ENCODE measurements around the gene ENO1.
"Not testable (repeated sequence)": the region's sequence is repeated elsewhere in the genome, so short reads cannot be mapped to it uniquely, and the experiment has no call there.

Gene ENO1

GRCh38 chr1:8878448-8878697 lies at the start of gene ENO1:
TSS of gene ENO1 (minus strand) at chr1:8878686. CDS start at chr1:8874908, 3,778 bp downstream.
- DNase-seq, result no peak

GRCh38 chr1:8926707-8927694 lies 48.5 kb upstream of the ENO1 start:
- peak; percentile 56 for DNase-seq

GRCh38 chr1:8925960-8926359 lies 47.5 kb upstream of the ENO1 start:
- DNase-seq, result no peak

GRCh38 chr1:8925406-8925805 lies 46.9 kb upstream of the ENO1 start:
- no peak for DNase-seq

DNA sequence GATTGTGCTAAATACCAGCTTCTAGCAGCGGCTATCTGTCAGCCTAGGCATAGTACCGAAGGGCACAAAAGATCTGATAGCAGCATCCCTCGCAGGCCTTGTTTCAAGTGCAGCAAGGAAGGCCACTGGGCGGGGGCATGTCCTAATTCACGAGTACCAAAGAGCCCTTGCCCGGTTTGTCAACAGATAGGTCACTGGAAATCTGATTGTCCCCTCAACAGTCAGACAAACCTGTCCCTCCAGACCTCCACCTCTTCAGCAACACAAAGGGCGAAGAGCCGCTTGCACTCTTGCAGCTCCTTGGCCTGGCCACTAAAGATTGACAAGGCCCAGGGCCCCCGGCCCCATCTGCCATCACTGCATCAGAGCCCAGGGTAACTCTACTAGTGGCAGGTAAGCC lies 44.5 kb upstream of the ENO1 start:
- DNase-seq, result no peak

DNA sequence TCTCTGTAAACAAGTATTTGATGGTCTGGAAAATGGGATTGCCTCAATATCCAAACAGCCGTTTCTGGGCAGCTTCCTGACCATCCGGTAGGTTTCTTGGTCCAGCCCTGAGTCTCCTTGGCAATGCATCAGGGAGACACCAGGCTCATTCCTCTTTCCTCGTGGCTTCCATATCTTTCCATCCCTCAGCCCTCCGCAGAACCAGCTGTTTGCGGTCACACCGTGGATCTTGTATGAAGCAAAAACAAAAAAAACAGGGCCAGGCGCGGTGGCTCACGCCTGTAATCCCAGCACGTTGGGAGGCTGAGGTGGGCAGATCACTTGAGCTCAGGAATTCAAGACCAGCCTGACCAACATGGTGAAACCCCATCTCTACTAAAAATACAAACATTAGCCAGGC lies 39.0 kb upstream of the ENO1 start:
- DNase-seq, result not testable (repeated sequence)

DNA sequence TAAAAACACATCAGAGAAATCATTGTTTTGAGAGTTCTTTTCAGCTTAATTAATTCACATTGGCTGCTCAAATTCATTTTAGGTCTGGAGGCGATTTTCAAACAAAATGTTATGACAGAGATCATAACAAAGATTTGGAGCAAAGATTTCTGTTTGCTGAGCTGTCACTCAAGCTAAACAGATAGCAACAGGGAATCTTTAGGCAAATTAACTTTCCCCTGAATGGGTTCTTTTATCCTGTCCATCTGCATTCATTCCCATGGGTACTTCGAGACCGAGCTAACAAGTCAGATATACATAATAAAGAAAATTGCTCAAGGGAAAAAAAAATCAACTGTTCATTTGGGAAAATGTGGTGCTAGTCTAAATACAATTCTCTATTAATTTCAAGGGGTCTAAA lies 37.0 kb upstream of the ENO1 start:
- no peak for DNase-seq

GRCh38 chr1:8914466-8914865 lies 36.0 kb upstream of the ENO1 start:
- DNase-seq, result no peak

GRCh38 chr1:8913457-8913856 lies 35.0 kb upstream of the ENO1 start:
- DNase-seq, result no peak

DNA sequence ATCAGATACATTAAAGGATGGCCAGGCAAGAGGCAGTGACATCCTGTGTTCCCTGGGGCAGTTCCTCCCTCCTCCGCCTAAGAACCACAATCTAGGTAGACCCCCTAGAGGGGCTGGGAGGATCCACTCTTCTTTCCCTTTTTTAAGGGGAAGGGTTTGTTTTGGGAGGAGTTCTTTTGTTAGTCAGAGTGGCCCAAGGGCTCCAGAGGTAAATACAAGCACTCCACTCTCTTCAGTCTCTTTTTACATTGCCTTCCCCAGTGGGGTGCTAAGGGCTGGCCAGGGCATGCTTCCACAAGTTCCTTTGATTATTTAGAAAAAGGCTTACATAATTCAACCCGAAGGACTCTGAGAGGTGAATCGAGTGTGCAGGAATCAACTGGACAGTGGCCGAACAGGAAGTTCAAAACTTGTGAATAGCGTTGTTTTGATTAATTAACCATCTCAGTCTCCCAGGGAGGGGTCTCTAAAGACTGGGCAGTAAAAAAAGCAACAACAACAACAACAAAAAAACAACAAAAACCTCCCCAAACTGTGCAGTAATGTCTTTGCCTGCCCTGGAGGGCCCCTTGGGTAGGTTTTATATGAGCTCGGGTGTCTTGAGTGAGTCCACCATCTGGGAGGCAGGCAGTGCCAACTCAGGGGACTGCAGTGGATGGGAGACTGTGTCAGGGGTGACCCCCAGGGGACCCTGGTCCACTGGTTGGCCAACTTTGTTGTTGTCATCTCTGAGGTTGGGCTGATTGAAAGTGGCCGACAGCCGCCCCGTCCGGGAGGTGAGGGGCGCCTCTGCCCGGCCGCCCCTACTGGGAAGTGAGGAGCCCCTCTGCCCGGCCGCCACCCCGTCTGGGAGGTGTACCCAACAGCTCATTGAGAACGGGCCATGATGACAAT lies 33.2 kb upstream of the ENO1 start:
- no peak for DNase-seq

DNA sequence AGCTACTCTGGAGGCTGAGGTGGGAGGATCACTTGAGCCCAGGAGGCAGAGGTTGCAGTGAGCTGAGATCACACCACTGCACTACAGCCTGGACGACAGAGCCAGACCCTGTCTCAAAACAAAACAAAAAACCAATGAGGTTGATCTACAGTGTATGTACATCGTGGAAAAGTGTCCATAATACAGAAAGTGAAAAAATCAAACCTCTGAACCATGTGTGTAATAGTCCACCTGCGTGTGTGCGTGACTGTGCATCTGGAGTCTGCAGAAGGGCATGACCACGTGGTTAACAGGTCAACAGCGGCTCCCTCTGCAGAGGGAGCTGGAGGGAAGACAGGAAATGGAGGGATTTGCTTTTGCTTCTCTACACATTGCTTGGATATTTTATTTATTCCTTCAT lies 32.4 kb upstream of the ENO1 start:
- DNase-seq, result no peak

- no peak for DNase-seq
Measured at GRCh38 chr1:8910331-8910730, 31.8 kb upstream of the ENO1 start.

- DNase-seq, result no peak
Measured at GRCh38 chr1:8908388-8909151, 30.1 kb upstream of the ENO1 start.

GRCh38 chr1:8905582-8906191 lies 27.2 kb upstream of the ENO1 start:
- no peak for DNase-seq

DNA sequence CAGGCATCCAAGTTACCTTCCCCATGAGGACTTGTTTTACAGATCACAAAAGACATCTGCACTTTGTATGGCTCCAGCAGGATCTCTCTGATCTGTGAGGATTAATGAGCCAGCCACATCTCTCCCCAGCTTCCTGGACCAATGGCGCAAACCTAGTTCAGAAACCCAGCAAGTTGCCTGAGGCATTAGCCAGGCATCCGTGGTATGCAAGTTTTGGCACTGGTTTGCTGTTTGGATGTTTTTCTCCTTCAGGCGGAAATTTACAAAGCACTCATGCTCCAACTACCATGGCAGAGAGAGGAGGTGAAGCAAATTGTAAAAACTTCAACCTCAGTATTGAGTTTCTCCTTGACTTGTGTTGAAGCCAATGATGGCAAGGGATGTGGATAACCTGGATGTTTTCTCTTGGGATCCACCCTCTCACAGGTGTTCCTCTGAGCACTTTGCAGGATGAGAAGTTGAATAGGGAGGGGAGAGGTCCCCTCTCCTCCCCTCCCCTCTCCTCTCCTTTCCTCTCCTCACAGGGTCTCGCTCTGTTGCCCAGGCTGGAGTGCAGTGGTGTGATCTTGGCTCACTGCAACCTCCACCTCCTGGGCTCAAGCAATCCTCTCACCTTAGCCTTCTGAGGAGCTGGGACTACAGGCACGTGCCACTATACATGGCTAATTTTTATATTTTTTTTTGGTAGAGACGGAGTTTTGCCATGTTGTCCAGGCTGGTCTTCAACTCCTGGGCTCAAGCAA lies 25.6 kb upstream of the ENO1 start:
- DNase-seq, result no peak

DNA sequence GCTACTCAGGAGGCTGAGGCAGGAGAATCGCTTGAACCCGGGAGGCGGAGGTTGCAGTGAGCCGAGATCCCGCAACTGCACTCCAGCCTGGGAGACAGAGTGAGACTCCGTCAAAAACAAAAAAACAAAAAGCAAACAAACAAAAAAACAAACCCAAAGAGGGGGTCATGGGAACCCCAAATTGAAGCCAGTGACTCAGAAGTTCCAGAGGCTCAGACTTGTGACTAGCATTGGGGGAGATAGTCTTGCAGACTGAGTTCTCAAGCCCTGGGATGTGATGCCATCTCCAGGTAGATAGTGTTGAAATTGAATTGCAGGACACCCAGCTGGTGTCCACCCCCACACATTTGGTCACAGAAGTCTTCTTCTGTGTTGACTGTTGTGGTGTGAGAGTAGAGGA lies 24.9 kb upstream of the ENO1 start:
- no peak for DNase-seq

DNA sequence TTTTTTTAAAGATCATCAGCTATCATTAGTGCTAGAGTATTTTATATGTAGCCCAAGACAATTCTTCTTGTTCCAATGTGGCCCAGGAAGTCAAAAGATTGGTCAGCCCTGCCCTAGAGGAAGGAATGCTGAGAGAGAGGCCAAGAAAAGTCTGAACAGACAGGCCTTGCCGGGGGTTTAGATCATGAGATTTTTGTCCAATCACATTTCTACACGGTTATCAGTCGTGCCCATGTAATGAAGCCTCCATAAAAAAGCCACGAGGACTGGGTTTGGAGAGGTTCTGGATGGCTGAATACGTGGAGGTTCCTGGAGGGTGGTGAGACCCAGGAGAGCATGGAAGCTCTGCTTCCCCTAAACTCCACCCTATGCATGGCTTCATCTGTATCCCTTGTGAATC lies 24.3 kb upstream of the ENO1 start:
- no peak for DNase-seq

DNA sequence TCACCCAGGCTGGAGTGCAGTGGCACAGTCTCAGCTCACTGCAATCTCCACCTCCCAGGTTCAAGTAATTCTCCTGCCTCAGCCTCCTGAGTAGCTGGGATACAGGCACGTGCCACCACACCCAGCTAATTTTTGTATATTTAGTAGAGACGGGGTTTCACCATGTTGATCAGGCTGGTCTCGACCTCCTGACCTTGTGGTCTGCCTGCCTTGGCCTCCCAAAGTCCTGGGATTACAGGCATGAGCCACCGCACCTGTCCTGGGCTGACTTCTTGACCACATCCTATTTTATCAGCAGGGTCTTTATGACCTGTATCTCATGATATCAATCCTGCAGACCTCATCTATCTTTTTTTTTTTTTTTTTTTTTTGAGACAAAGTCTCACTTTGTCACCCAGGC lies 22.2 kb upstream of the ENO1 start:
- not testable (repeated sequence) for DNase-seq

DNA sequence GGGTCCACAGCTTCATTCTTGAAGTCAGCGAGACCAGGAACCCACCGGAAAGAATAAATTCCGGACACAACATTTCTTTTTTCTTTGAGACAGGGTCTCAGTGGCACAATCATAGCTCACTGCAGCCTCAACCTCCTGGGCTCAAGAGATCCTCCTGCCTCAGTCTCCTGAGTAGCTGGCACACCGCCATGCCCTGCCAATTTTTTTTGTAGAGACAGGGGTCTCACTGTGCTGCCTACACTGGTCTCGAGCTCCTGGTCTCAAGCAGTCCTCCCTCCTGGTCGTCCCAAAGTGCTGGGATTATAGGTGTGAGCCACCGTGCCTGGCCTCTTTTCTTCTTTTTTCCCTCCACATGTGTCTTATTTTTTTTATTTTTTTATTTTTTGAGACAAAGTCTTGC lies 20.6 kb upstream of the ENO1 start:
- DNase-seq, result no peak

- not testable (repeated sequence) for DNase-seq
Measured at GRCh38 chr1:8898418-8898817, 19.9 kb upstream of the ENO1 start.

GRCh38 chr1:8897505-8897904 lies 19.0 kb upstream of the ENO1 start:
- not testable (repeated sequence) for DNase-seq

DNA sequence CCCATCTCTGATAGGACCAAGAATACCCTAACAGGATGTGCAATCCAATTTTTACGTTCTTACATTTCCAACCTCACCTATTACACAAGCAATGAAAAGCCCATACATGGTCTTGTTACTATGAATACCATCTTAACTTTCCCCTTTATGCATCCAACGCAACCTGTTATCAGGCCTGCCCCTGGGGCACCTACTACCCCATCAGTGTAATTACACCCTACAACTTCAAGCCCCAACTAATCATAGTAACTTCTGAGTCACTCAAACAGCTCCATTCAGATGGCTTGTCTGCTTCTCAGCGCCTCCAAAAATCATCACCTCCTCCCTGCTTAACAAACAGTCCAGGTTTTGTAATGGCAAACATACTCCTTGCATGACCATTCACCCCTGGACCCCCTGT lies 18.3 kb upstream of the ENO1 start:
- DNase-seq, result not testable (repeated sequence)
